ENCODE measurements around the gene TTLL5. TPM values are rescaled to one million over a fixed set of nuclear protein-coding genes. Genes with fewer than 3 reads are reported as not detected.

TTLL5 gene
- total RNA-seq, 5 donors from 2014 or later (not counting 1 experiment from before 2014, with no cell fraction given): 15.4 to 36.2 (median 22.2) TPM

DNA sequence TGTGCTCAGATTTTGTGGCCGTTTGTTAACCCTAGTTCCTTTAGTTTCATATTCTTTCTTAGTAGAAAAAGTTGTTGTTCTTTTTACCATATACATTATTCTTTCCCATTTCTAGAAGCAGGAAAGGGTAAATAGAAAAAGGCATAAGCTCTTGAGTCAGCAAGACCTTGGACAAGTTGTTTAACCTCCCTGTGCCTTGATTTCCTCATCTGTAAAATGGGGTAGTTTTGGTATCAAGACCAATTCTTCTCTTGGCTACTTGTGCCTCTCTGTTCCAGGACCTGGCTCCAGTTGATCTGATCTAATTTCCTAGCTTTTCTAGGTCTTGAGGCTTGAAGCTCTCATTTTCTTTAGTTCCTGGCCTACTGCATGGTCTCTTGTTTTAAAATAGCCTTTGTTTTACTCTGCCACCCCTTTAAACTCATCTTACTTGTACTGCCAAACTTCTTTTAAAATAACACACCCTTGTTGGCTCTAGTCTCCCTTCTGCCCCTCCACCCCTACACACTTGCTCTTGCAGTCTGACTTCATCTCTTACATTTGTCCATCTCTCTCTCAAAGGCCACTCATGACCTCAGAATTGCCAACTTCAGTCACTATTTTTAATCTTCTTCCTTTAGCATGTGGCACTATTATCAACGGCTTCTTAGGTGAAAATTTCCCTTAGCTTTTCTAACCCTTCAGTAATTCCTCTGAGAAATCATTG, 143.7 kb downstream of the TTLL5 start:
- CTCF ChIA-PET: no interaction called here
- H3K4me3 ChIP-seq (ENCODE audit: control insufficient read depth in 1 of 2, extremely low read depth in 1 of 2, low read length in 1 of 2): no peak overlapping the region
- H3K27me3 Mint-ChIP-seq: no peaks in the 10 kb centered on the region
- DNase-seq (no peak), ATAC-seq (replicated peaks in 1 of 4) (no peak)
- peaks cover 0 to 6% (median 4%) of the 10 kb centered on the region in 3 donors for H3K9me3 Mint-ChIP-seq
- POLR2A ChIA-PET: no interaction called here
- no peak overlapping the region for H3K27ac Mint-ChIP-seq
- no peak overlapping the region for H3K27ac ChIP-seq (ENCODE audit: low read length)
- H3K36me3 Mint-ChIP-seq: peaks cover 58% of the 10 kb centered on the region
- H3K4me3 Mint-ChIP-seq: no peak overlapping the region
- H3K9me3 ChIP-seq: no peaks in the 10 kb centered on the region
- H3K4me1 ChIP-seq (ENCODE audit: control insufficient read depth in 1 of 2, extremely low read depth in 1 of 2, insufficient read depth in 2 of 2, low read length in 2 of 2): no peaks in the 10 kb centered on the region
- no peaks in the 10 kb centered on the region for H3K27me3 ChIP-seq (replicated peaks in 1 of 2; ENCODE audit: control insufficient read depth in 2 of 2, extremely low read depth in 1 of 2, insufficient read depth in 2 of 2, low read length in 1 of 2)
- peaks cover 0 to 4% of the 10 kb centered on the region in 2 donors for H3K36me3 ChIP-seq (ENCODE audit: control insufficient read depth in 2 of 2, extremely low read depth in 1 of 2, insufficient read depth in 1 of 2, low read length in 1 of 2)
- H3K4me1 Mint-ChIP-seq: no peaks in the 10 kb centered on the region
- WGBS (ENCODE audit: insufficient coverage): no CpG with 5 or more reads among the region's 2 CpGs

DNA sequence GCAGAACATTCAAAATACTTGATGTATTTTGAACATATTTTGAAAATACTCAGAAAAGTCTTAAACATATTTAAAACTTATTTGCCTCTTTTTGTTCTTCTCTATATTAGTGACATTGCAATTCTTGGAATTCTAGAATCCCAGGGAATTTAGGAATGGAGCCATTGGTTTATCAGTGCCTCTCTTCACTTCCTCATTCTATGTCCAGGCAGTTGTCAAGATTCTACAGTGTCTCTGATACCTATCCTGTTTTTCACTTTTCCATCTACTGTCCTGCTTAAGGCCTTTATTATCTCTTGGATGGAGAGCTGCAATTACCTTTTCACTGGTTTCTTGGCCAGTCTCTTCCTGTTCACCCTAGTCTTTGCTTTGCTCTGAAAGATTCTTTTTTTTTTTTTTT, 144.6 kb downstream of the TTLL5 start:
- DNase-seq (no peak), ATAC-seq (replicated peaks in 1 of 4) (no peak)
- no peak overlapping the region for H3K27ac Mint-ChIP-seq
- peaks cover 0 to 4% of the 10 kb centered on the region in 2 donors for H3K36me3 ChIP-seq (ENCODE audit: control insufficient read depth in 2 of 2, extremely low read depth in 1 of 2, insufficient read depth in 1 of 2, low read length in 1 of 2)
- no peak overlapping the region for H3K4me3 Mint-ChIP-seq
- H3K36me3 Mint-ChIP-seq: peaks cover 55% of the 10 kb centered on the region
- POLR2A ChIA-PET: no interaction called here
- H3K4me3 ChIP-seq (ENCODE audit: control insufficient read depth in 1 of 2, extremely low read depth in 1 of 2, low read length in 1 of 2): no peak overlapping the region
- H3K9me3 Mint-ChIP-seq: no peaks in the 10 kb centered on the region
- CTCF ChIA-PET: no interaction called here
- H3K9me3 ChIP-seq: no peaks in the 10 kb centered on the region
- H3K27ac ChIP-seq (ENCODE audit: low read length): no peak overlapping the region
- no peaks in the 10 kb centered on the region for H3K4me1 ChIP-seq (ENCODE audit: control insufficient read depth in 1 of 2, extremely low read depth in 1 of 2, insufficient read depth in 2 of 2, low read length in 2 of 2)
- H3K4me1 Mint-ChIP-seq: peaks cover 0 to 2% (median 0%) of the 10 kb centered on the region in 3 donors
- no peaks in the 10 kb centered on the region for H3K27me3 Mint-ChIP-seq
- H3K27me3 ChIP-seq (replicated peaks in 1 of 2; ENCODE audit: control insufficient read depth in 2 of 2, extremely low read depth in 1 of 2, insufficient read depth in 2 of 2, low read length in 1 of 2): no peaks in the 10 kb centered on the region

DNA sequence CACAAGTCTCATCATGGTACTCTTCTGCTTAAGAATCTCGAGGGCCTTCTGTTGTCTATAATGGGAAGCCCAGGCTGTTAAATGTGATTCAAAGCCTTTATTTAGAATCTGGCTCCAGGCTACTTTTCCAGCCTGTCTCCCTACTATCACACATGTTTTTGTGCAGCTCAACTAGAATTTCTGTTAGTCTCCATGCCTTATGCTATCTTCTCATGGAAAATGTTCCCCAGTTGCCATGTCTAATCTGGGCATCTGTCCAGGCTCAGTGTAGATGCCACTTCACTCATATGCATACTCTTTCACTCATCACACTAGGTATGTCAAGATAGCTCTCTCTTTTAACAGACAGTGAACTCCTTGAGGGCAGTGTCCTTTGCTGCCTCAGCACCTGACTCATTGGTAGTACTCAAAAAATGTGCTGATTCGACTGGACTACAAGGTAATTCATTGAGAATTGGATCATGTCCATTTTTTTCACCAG, 145.3 kb downstream of the TTLL5 start:
- WGBS (ENCODE audit: insufficient coverage): 100% methylated on average over 1 of the region's 2 CpGs
- Mint-ChIP-seq H3K4me1 (peaks cover 0 to 5% (median 0%) of the 10 kb centered on the region in 3 donors), H3K4me3 (no peak overlapping the region), H3K27ac (no peak overlapping the region), H3K9me3 (no peaks in the 10 kb centered on the region), H3K36me3 (peaks cover 52% of the 10 kb centered on the region), H3K27me3 (no peaks in the 10 kb centered on the region)
- Histone ChIP-seq H3K4me3 (ENCODE audit: control insufficient read depth in 1 of 2, extremely low read depth in 1 of 2, low read length in 1 of 2) (no peak overlapping the region), H3K36me3 (ENCODE audit: control insufficient read depth in 2 of 2, extremely low read depth in 1 of 2, insufficient read depth in 1 of 2, low read length in 1 of 2) (peaks cover 0 to 4% of the 10 kb centered on the region in 2 donors), H3K27me3 (replicated peaks in 1 of 2; ENCODE audit: control insufficient read depth in 2 of 2, extremely low read depth in 1 of 2, insufficient read depth in 2 of 2, low read length in 1 of 2) (no peaks in the 10 kb centered on the region), H3K4me1 (ENCODE audit: control insufficient read depth in 1 of 2, extremely low read depth in 1 of 2, insufficient read depth in 2 of 2, low read length in 2 of 2) (no peaks in the 10 kb centered on the region), H3K27ac (ENCODE audit: low read length) (no peak overlapping the region), H3K9me3 (no peaks in the 10 kb centered on the region)
- ChIA-PET CTCF (no interaction called here), POLR2A (no interaction called here)
- ATAC-seq (replicated peaks in 1 of 4): no peak
- no peak for DNase-seq

DNA sequence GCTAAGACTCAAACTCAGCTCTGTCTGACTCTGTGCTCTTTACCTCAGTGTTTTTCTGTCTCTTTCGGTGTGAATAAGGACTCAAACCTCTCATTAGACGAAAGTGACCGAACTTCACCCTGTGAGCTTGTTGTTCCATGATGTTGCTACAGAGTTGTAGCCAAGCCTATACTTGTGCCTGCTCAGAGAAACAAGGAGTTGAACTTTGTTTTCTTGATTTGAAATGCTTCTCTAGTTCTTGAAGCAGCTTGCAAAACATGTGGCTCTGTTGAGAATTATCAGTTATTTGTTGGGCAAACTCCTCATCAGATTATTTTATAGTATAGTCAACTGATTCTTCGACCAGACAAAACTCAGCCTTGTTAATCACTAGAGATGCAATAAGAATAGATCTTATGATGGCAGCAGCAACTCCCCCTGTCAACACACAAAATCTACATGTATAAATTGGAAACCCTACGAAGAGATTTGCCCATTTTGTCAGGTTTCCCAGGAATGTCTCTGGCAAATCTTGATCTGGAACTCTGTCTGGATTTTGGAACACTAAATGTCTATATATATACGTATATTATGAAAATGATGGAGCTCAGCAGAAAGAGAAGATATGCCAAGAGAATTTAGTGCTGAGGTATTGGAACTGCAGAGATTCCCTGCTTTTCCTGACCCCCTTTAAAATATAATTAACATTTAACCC, 146.8 kb downstream of the TTLL5 start:
- peaks cover 56% of the 10 kb centered on the region for H3K36me3 Mint-ChIP-seq
- no peaks in the 10 kb centered on the region for H3K27me3 ChIP-seq (replicated peaks in 1 of 2; ENCODE audit: control insufficient read depth in 2 of 2, extremely low read depth in 1 of 2, insufficient read depth in 2 of 2, low read length in 1 of 2)
- ChIA-PET CTCF (no interaction called here), POLR2A (no interaction called here)
- ATAC-seq (replicated peaks in 1 of 4): no peak
- no peaks in the 10 kb centered on the region for H3K27me3 Mint-ChIP-seq
- DNase-seq: no peak
- H3K4me1 ChIP-seq (ENCODE audit: control insufficient read depth in 1 of 2, extremely low read depth in 1 of 2, insufficient read depth in 2 of 2, low read length in 2 of 2): no peaks in the 10 kb centered on the region
- no peaks in the 10 kb centered on the region for H3K9me3 Mint-ChIP-seq
- no peak overlapping the region for H3K27ac Mint-ChIP-seq
- H3K9me3 ChIP-seq: no peaks in the 10 kb centered on the region
- peaks cover 0 to 10% (median 0%) of the 10 kb centered on the region in 3 donors for H3K4me1 Mint-ChIP-seq
- H3K36me3 ChIP-seq (ENCODE audit: control insufficient read depth in 2 of 2, extremely low read depth in 1 of 2, insufficient read depth in 1 of 2, low read length in 1 of 2): peaks cover 0 to 4% of the 10 kb centered on the region in 2 donors
- 100% methylated on average over 3 of the region's 6 CpGs for WGBS (ENCODE audit: insufficient coverage)
- no peak overlapping the region for H3K4me3 Mint-ChIP-seq
- H3K4me3 ChIP-seq (ENCODE audit: control insufficient read depth in 1 of 2, extremely low read depth in 1 of 2, low read length in 1 of 2): no peak overlapping the region
- no peak overlapping the region for H3K27ac ChIP-seq (ENCODE audit: low read length)

DNA sequence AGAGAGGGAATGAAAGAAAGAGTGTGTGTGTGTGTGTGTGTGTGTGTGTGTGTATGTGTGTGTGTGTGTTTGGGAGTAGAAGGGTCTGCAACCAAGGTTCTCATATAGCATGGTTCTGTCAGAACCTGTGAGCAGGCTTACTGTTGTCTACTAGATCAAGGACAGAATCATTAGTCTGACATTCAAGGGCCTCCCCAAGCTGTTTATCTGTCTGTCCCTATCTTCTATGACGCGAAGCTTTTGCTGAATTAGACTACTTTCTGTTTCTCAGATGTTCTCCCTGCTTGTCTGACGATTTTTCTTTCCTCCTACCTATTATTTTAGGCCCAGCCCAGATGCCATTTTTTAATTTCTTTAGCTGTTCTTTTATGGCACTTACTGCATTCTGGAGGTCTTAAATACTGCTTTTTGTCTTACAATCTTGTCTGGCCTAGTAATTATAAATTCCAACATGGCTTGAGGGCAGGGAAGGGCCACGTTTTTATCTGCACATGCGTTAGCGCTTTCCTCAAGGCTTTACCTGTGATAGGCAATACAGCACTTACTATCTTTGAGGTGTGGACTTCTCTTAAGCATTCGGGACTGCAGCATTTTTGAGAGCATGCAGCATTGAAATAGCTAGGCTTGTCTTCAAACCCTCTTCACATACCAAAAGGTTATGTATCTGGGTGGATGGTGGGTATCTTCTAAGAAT, 150.2 kb downstream of the TTLL5 start:
- POLR2A ChIA-PET: no interaction called here
- Mint-ChIP-seq H3K27me3 (no peaks in the 10 kb centered on the region), H3K27ac (peak overlapping the region in 1 of 2 donors; percentile 66), H3K4me1 (peaks cover 0 to 10% (median 0%) of the 10 kb centered on the region in 3 donors), H3K36me3 (peaks cover 48% of the 10 kb centered on the region), H3K9me3 (no peaks in the 10 kb centered on the region), H3K4me3 (peak overlapping the region in 1 of 3 donors; percentile 10)
- WGBS (ENCODE audit: insufficient coverage): 95% methylated on average over 6 of the region's 7 CpGs
- no peaks in the 10 kb centered on the region for H3K27me3 ChIP-seq (replicated peaks in 1 of 2; ENCODE audit: control insufficient read depth in 2 of 2, extremely low read depth in 1 of 2, insufficient read depth in 2 of 2, low read length in 1 of 2)
- no peaks in the 10 kb centered on the region for H3K4me1 ChIP-seq (ENCODE audit: control insufficient read depth in 1 of 2, extremely low read depth in 1 of 2, insufficient read depth in 2 of 2, low read length in 2 of 2)
- ATAC-seq (replicated peaks in 1 of 4) (no peak), DNase-seq (no peak)
- no peak overlapping the region for H3K27ac ChIP-seq (ENCODE audit: low read length)
- no peaks in the 10 kb centered on the region for H3K9me3 ChIP-seq
- no peak overlapping the region for H3K4me3 ChIP-seq (ENCODE audit: control insufficient read depth in 1 of 2, extremely low read depth in 1 of 2, low read length in 1 of 2)
- CTCF ChIA-PET: no interaction called here
- peaks cover 0 to 4% of the 10 kb centered on the region in 2 donors for H3K36me3 ChIP-seq (ENCODE audit: control insufficient read depth in 2 of 2, extremely low read depth in 1 of 2, insufficient read depth in 1 of 2, low read length in 1 of 2)

DNA sequence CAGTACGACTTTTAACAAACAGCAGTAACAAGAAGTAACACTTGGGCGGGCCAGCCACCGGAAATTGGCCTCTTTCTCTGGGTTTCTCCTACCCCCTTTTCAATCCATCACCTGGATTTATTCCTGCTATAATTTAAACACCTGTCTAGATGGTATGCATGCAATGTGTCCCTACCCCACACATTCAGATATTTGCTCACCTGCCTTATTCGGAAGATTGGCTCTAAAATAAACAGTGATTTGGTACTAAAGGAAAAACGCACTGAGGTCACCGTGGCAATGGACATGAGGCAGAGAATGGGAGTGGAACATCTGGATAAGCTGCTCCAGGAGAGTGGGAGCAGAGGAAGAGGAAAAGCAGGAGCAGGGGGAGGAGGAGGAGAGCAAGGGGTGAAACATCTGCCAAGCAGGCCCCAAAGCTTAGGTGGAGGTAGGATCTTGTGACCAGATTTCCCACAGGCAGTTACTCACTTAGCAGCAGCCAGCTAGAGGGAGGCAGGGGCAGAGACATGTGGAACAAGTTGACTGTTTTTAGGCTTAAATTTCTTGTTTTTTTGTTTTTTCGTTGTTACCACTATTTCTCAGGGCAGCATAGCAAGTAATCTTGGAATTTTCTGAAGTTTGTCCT, 150.9 kb downstream of the TTLL5 start:
- Histone ChIP-seq H3K36me3 (ENCODE audit: control insufficient read depth in 2 of 2, extremely low read depth in 1 of 2, insufficient read depth in 1 of 2, low read length in 1 of 2) (peaks cover 0 to 4% of the 10 kb centered on the region in 2 donors), H3K9me3 (no peaks in the 10 kb centered on the region), H3K27me3 (replicated peaks in 1 of 2; ENCODE audit: control insufficient read depth in 2 of 2, extremely low read depth in 1 of 2, insufficient read depth in 2 of 2, low read length in 1 of 2) (no peaks in the 10 kb centered on the region), H3K4me1 (ENCODE audit: control insufficient read depth in 1 of 2, extremely low read depth in 1 of 2, insufficient read depth in 2 of 2, low read length in 2 of 2) (no peaks in the 10 kb centered on the region), H3K4me3 (ENCODE audit: control insufficient read depth in 1 of 2, extremely low read depth in 1 of 2, low read length in 1 of 2) (no peak overlapping the region), H3K27ac (ENCODE audit: low read length) (no peak overlapping the region)
- CTCF ChIA-PET: no interaction called here
- no peak overlapping the region for H3K4me3 Mint-ChIP-seq
- no peaks in the 10 kb centered on the region for H3K9me3 Mint-ChIP-seq
- POLR2A ChIA-PET: no interaction called here
- DNase-seq (no peak), ATAC-seq (replicated peaks in 1 of 4) (no peak)
- peaks cover 47% of the 10 kb centered on the region for H3K36me3 Mint-ChIP-seq
- no peak overlapping the region for H3K27ac Mint-ChIP-seq
- peaks cover 0 to 10% (median 0%) of the 10 kb centered on the region in 3 donors for H3K4me1 Mint-ChIP-seq
- no peaks in the 10 kb centered on the region for H3K27me3 Mint-ChIP-seq
- 93% methylated on average over 6 of the region's 7 CpGs for WGBS (ENCODE audit: insufficient coverage)
